ENCODE measurements around the gene ABRACL.

GRCh38 chr6:139051396-139052060 lies 23.0 kb downstream of the ABRACL start:
- TF ChIP-seq SIN3A (IDR thresholded peaks at IDR 0.05; ENCODE audit: borderline replicate concordance, insufficient read depth, low read depth, low read length) = no peak
- no peak for TF ChIP-seq POLR2AphosphoS5 (IDR thresholded peaks at IDR 0.05; ENCODE audit: low read depth, low read length)
- TF ChIP-seq, protein P1, sequence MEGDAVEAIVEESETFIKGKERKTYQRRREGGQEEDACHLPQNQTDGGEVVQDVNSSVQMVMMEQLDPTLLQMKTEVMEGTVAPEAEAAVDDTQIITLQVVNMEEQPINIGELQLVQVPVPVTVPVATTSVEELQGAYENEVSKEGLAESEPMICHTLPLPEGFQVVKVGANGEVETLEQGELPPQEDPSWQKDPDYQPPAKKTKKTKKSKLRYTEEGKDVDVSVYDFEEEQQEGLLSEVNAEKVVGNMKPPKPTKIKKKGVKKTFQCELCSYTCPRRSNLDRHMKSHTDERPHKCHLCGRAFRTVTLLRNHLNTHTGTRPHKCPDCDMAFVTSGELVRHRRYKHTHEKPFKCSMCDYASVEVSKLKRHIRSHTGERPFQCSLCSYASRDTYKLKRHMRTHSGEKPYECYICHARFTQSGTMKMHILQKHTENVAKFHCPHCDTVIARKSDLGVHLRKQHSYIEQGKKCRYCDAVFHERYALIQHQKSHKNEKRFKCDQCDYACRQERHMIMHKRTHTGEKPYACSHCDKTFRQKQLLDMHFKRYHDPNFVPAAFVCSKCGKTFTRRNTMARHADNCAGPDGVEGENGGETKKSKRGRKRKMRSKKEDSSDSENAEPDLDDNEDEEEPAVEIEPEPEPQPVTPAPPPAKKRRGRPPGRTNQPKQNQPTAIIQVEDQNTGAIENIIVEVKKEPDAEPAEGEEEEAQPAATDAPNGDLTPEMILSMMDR (IDR thresholded peaks at IDR 0.05) = no peak
- no peak for TF ChIP-seq TCF7L2 (IDR thresholded peaks at IDR 0.05; ENCODE audit: low read depth, low read length)
- TF ChIP-seq, protein P2, sequence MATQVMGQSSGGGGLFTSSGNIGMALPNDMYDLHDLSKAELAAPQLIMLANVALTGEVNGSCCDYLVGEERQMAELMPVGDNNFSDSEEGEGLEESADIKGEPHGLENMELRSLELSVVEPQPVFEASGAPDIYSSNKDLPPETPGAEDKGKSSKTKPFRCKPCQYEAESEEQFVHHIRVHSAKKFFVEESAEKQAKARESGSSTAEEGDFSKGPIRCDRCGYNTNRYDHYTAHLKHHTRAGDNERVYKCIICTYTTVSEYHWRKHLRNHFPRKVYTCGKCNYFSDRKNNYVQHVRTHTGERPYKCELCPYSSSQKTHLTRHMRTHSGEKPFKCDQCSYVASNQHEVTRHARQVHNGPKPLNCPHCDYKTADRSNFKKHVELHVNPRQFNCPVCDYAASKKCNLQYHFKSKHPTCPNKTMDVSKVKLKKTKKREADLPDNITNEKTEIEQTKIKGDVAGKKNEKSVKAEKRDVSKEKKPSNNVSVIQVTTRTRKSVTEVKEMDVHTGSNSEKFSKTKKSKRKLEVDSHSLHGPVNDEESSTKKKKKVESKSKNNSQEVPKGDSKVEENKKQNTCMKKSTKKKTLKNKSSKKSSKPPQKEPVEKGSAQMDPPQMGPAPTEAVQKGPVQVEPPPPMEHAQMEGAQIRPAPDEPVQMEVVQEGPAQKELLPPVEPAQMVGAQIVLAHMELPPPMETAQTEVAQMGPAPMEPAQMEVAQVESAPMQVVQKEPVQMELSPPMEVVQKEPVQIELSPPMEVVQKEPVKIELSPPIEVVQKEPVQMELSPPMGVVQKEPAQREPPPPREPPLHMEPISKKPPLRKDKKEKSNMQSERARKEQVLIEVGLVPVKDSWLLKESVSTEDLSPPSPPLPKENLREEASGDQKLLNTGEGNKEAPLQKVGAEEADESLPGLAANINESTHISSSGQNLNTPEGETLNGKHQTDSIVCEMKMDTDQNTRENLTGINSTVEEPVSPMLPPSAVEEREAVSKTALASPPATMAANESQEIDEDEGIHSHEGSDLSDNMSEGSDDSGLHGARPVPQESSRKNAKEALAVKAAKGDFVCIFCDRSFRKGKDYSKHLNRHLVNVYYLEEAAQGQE (IDR thresholded peaks at IDR 0.05; ENCODE audit: insufficient read depth in 1 of 2, low read depth in 2 of 2, low read length in 1 of 2) = no peak

Measured in Panc1 (cell line).